ENCODE results near the gene USP40. TPM values are rescaled to one million over a fixed set of nuclear protein-coding genes. Genes with fewer than 3 reads are reported as not detected.

Gene USP40
- total and polyA plus RNA-seq, 2 experiments from 2014 or later, result 5.7 to 11.7 TPM

- H3K4me1 ChIP-seq (ENCODE audit: insufficient read depth), result no peaks in the 10 kb centered on the region
- no peaks in the 10 kb centered on the region for H4K20me1 ChIP-seq (replicated peaks; ENCODE audit: insufficient read depth)
- no peak overlapping the region for H3K27ac ChIP-seq (ENCODE audit: low read depth)
- H3K4me2 ChIP-seq, result no peak overlapping the region
- no peaks in the 10 kb centered on the region for H3K9me2 ChIP-seq (ENCODE audit: insufficient read depth)
- TF ChIP-seq, protein P1, sequence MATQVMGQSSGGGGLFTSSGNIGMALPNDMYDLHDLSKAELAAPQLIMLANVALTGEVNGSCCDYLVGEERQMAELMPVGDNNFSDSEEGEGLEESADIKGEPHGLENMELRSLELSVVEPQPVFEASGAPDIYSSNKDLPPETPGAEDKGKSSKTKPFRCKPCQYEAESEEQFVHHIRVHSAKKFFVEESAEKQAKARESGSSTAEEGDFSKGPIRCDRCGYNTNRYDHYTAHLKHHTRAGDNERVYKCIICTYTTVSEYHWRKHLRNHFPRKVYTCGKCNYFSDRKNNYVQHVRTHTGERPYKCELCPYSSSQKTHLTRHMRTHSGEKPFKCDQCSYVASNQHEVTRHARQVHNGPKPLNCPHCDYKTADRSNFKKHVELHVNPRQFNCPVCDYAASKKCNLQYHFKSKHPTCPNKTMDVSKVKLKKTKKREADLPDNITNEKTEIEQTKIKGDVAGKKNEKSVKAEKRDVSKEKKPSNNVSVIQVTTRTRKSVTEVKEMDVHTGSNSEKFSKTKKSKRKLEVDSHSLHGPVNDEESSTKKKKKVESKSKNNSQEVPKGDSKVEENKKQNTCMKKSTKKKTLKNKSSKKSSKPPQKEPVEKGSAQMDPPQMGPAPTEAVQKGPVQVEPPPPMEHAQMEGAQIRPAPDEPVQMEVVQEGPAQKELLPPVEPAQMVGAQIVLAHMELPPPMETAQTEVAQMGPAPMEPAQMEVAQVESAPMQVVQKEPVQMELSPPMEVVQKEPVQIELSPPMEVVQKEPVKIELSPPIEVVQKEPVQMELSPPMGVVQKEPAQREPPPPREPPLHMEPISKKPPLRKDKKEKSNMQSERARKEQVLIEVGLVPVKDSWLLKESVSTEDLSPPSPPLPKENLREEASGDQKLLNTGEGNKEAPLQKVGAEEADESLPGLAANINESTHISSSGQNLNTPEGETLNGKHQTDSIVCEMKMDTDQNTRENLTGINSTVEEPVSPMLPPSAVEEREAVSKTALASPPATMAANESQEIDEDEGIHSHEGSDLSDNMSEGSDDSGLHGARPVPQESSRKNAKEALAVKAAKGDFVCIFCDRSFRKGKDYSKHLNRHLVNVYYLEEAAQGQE (IDR thresholded peaks at IDR 0.05; ENCODE audit: unreplicated experiment), result no peak
- TF ChIP-seq CREB1 (CRISPR knock-in tag; IDR thresholded peaks at IDR 0.05; ENCODE audit: low read depth) (no peak), EZH2 (IDR thresholded peaks at IDR 0.05; ENCODE audit: low read depth, unreplicated experiment) (no peak), ZNF114 (CRISPR knock-in tag; IDR thresholded peaks at IDR 0.05) (no peak), STAT1 (IDR thresholded peaks at IDR 0.05; ENCODE audit: unreplicated experiment) (no peak), CTCF (conservative IDR thresholded peaks at IDR 0.05; ENCODE audit: low read depth in 2 of 2) (no peak), EZH2phosphoT487 (IDR thresholded peaks at IDR 0.05; ENCODE audit: unreplicated experiment) (no peak), JUNB (IDR thresholded peaks at IDR 0.05; ENCODE audit: unreplicated experiment) (no peak), POLR2AphosphoS5 (IDR thresholded peaks at IDR 0.05; ENCODE audit: low read depth) (no peak), ZNF331 (CRISPR knock-in tag; IDR thresholded peaks at IDR 0.05; ENCODE audit: low read depth) (no peak), NANOG (IDR thresholded peaks at IDR 0.05; ENCODE audit: borderline replicate concordance) (no peak)
- TF ChIP-seq, protein P2, sequence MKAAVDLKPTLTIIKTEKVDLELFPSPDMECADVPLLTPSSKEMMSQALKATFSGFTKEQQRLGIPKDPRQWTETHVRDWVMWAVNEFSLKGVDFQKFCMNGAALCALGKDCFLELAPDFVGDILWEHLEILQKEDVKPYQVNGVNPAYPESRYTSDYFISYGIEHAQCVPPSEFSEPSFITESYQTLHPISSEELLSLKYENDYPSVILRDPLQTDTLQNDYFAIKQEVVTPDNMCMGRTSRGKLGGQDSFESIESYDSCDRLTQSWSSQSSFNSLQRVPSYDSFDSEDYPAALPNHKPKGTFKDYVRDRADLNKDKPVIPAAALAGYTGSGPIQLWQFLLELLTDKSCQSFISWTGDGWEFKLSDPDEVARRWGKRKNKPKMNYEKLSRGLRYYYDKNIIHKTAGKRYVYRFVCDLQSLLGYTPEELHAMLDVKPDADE (IDR thresholded peaks at IDR 0.05), result no peak
- TF ChIP-seq, protein P3, sequence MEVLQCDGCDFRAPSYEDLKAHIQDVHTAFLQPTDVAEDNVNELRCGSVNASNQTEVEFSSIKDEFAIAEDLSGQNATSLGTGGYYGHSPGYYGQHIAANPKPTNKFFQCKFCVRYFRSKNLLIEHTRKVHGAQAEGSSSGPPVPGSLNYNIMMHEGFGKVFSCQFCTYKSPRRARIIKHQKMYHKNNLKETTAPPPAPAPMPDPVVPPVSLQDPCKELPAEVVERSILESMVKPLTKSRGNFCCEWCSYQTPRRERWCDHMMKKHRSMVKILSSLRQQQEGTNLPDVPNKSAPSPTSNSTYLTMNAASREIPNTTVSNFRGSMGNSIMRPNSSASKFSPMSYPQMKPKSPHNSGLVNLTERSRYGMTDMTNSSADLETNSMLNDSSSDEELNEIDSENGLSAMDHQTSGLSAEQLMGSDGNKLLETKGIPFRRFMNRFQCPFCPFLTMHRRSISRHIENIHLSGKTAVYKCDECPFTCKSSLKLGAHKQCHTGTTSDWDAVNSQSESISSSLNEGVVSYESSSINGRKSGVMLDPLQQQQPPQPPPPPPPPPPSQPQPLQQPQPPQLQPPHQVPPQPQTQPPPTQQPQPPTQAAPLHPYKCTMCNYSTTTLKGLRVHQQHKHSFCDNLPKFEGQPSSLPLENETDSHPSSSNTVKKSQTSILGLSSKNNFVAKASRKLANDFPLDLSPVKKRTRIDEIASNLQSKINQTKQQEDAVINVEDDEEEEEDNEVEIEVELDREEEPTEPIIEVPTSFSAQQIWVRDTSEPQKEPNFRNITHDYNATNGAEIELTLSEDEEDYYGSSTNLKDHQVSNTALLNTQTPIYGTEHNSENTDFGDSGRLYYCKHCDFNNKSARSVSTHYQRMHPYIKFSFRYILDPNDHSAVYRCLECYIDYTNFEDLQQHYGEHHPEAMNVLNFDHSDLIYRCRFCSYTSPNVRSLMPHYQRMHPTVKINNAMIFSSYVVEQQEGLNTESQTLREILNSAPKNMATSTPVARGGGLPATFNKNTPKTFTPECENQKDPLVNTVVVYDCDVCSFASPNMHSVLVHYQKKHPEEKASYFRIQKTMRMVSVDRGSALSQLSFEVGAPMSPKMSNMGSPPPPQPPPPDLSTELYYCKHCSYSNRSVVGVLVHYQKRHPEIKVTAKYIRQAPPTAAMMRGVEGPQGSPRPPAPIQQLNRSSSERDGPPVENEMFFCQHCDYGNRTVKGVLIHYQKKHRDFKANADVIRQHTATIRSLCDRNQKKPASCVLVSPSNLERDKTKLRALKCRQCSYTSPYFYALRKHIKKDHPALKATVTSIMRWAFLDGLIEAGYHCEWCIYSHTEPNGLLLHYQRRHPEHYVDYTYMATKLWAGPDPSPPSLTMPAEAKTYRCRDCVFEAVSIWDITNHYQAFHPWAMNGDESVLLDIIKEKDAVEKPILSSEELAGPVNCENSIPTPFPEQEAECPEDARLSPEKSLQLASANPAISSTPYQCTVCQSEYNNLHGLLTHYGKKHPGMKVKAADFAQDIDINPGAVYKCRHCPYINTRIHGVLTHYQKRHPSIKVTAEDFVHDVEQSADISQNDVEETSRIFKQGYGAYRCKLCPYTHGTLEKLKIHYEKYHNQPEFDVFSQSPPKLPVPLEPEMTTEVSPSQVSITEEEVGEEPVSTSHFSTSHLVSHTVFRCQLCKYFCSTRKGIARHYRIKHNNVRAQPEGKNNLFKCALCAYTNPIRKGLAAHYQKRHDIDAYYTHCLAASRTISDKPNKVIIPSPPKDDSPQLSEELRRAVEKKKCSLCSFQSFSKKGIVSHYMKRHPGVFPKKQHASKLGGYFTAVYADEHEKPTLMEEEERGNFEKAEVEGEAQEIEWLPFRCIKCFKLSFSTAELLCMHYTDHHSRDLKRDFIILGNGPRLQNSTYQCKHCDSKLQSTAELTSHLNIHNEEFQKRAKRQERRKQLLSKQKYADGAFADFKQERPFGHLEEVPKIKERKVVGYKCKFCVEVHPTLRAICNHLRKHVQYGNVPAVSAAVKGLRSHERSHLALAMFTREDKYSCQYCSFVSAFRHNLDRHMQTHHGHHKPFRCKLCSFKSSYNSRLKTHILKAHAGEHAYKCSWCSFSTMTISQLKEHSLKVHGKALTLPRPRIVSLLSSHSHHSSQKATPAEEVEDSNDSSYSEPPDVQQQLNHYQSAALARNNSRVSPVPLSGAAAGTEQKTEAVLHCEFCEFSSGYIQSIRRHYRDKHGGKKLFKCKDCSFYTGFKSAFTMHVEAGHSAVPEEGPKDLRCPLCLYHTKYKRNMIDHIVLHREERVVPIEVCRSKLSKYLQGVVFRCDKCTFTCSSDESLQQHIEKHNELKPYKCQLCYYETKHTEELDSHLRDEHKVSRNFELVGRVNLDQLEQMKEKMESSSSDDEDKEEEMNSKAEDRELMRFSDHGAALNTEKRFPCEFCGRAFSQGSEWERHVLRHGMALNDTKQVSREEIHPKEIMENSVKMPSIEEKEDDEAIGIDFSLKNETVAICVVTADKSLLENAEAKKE (CRISPR knock-in tag; IDR thresholded peaks at IDR 0.05), result no peak
- H3K27me3 Mint-ChIP-seq (ENCODE audit: insufficient read depth, low read depth, poor library complexity), result peaks cover 2% of the 10 kb centered on the region
- no peaks in the 10 kb centered on the region for H3K9me3 Mint-ChIP-seq
- ATAC-seq (peak; percentile 69), DNase-seq (ENCODE audit: low spot score) (no peak)
- no peaks in the 10 kb centered on the region for H3K36me3 ChIP-seq (ENCODE audit: insufficient read depth)
- no peak overlapping the region for H3K4me3 ChIP-seq
- peaks cover 17% of the 10 kb centered on the region for H3K36me3 Mint-ChIP-seq (ENCODE audit: low read depth)
- H3K27ac Mint-ChIP-seq, result peak overlapping the region; percentile 40; the same call in 1 of the 2 replicates
- H3K27me3 ChIP-seq (ENCODE audit: insufficient read depth), result no peaks in the 10 kb centered on the region
- H3F3A ChIP-seq (replicated peaks; ENCODE audit: low read depth), result no peaks in the 10 kb centered on the region
- H2AFZ ChIP-seq, result no peak overlapping the region
- no peaks in the 10 kb centered on the region for H3K79me2 ChIP-seq (replicated peaks; ENCODE audit: insufficient read depth)
- H3K4me1 Mint-ChIP-seq, result no peaks in the 10 kb centered on the region; the same call in 2 of the 3 replicates
- H3K4me3 Mint-ChIP-seq, result no peak overlapping the region
Measured at GRCh38 chr2:233474308-233475160, 92.0 kb downstream of the USP40 start.

Measured in GM23338 (cell line).